Hepatocyte (in vitro differentiated cells): ENCODE results near the gene NSRP1.

ENCODE experiments used
- CTCF ChIP-seq: fragments of 200-600 bp; sonication (generic); IDR thresholded peaks from 2 replicates; pipeline ENCODE4 v1.5.1; 2016; ENCODE audit warnings: antibody characterized with exemption, mild to moderate bottlenecking; ENCODE audit not compliant: poor library complexity
- EZH2 ChIP-seq: fragments of 200-600 bp; sonication (generic); IDR thresholded peaks from 2 replicates; pipeline ENCODE4 v1.6.1; 2016; ENCODE audit warnings: antibody characterized with exemption, mild to moderate bottlenecking, borderline replicate concordance
- EZH2phosphoT487 ChIP-seq: fragments of 200-600 bp; sonication (generic); IDR thresholded peaks from one replicate; pipeline ENCODE4 v1.6.1; 2018; ENCODE audit warnings: antibody characterized with exemption, mild to moderate bottlenecking, low read depth, moderate library complexity; ENCODE audit not compliant: unreplicated experiment, severe bottlenecking

GRCh38 chr17:30222251-30222650 is 105.6 kb downstream of the NSRP1 start:
- TF ChIP-seq CTCF (no peak), EZH2 (no peak), EZH2phosphoT487 (no peak)
